CD4-positive, alpha-beta T cell treated with Interleukin-15 for 1 hour (primary cell): ENCODE results near the gene PRELID3B.
"Not testable (repeated sequence)": the region's sequence is repeated elsewhere in the genome, so short reads cannot be mapped to it uniquely, and the experiment has no call there.

Experiments
- DNase-seq: peaks from one replicate; pipeline ENCODE4 v3.0.0-alpha.2; 2020

PRELID3B gene

GRCh38 chr20:59024111-59024530, 18.5 kb downstream of the PRELID3B start:
- DNase-seq = no peak

GRCh38 chr20:59023616-59024015, 19.0 kb downstream of the PRELID3B start:
- DNase-seq = no peak

GRCh38 chr20:59022754-59023153, 19.8 kb downstream of the PRELID3B start:
- no peak for DNase-seq

GRCh38 chr20:59020938-59021551, 21.5 kb downstream of the PRELID3B start:
- no peak for DNase-seq

GRCh38 chr20:59019217-59019616, 23.4 kb downstream of the PRELID3B start, which contains the start of gene TUBB1:
TUBB1 (plus strand) TSS chr20:59019429; CDS start chr20:59019523, 94 bp downstream.
- no peak for DNase-seq

- no peak for DNase-seq
These were observed 23.8 kb downstream of the PRELID3B start for GRCh38 chr20:59018817-59019216.

GRCh38 chr20:59017493-59018231, 24.9 kb downstream of the PRELID3B start:
- no peak for DNase-seq

- DNase-seq = no peak
These were observed 25.6 kb downstream of the PRELID3B start for GRCh38 chr20:59016795-59017492.

GRCh38 chr20:59015812-59016711, 26.5 kb downstream of the PRELID3B start:
- DNase-seq = no peak

- DNase-seq = no peak
These were observed 27.2 kb downstream of the PRELID3B start for GRCh38 chr20:59015411-59015810.

GRCh38 chr20:59014680-59015389, 27.8 kb downstream of the PRELID3B start:
- no peak for DNase-seq

GRCh38 chr20:59013959-59014608, 28.5 kb downstream of the PRELID3B start:
- DNase-seq = no peak

GRCh38 chr20:59013031-59013951, 29.3 kb downstream of the PRELID3B start:
- DNase-seq = no peak

- DNase-seq = not testable (repeated sequence)
These were observed 30.8 kb downstream of the PRELID3B start for GRCh38 chr20:59011874-59012157.

- no peak for DNase-seq
These were observed 31.4 kb downstream of the PRELID3B start for GRCh38 chr20:59010995-59011873.

- DNase-seq = no peak
These were observed 32.1 kb downstream of the PRELID3B start for GRCh38 chr20:59010321-59010994.

GRCh38 chr20:59008715-59009336, 33.8 kb downstream of the PRELID3B start:
- DNase-seq = no peak
